ENCODE results near the gene SSH2.

DNA sequence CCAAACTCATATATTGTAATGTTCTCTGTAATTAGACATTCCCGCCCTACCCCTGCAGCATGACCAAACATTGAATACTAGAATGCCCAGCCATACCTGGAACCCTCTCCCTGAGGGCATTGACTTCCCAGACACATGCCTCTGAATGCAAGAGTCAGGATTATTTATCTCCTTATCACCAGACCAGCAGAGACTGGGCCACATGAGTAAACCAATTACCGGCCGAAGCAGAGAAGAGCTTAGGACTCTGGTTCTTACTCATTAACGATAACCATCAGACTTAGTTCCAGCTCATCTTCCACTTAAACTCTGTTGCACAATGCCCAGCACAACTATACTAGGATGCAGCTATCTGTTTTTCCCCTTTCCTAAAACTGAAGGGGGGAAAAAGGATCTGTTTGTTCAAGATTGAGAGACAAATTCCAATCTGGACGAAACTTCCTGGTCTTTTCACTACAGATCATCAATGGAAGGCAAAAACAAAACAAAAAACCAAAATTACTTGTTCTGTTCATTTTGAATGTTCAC, 219.1 kb downstream of the SSH2 start:
- no peak for TF ChIP-seq POLR2AphosphoS5 (IDR thresholded peaks at IDR 0.05; ENCODE audit: insufficient read depth in 1 of 2, low read depth in 1 of 2)
- TF ChIP-seq, protein P1, sequence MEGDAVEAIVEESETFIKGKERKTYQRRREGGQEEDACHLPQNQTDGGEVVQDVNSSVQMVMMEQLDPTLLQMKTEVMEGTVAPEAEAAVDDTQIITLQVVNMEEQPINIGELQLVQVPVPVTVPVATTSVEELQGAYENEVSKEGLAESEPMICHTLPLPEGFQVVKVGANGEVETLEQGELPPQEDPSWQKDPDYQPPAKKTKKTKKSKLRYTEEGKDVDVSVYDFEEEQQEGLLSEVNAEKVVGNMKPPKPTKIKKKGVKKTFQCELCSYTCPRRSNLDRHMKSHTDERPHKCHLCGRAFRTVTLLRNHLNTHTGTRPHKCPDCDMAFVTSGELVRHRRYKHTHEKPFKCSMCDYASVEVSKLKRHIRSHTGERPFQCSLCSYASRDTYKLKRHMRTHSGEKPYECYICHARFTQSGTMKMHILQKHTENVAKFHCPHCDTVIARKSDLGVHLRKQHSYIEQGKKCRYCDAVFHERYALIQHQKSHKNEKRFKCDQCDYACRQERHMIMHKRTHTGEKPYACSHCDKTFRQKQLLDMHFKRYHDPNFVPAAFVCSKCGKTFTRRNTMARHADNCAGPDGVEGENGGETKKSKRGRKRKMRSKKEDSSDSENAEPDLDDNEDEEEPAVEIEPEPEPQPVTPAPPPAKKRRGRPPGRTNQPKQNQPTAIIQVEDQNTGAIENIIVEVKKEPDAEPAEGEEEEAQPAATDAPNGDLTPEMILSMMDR (IDR thresholded peaks at IDR 0.05) = no peak
- no peak for TF ChIP-seq POLR2A (IDR thresholded peaks at IDR 0.05)
